GM03348 (cell line): ENCODE results near the gene ZNF837.
"Not testable (repeated sequence)": the region's sequence is repeated elsewhere in the genome, so short reads cannot be mapped to it uniquely, and the experiment has no call there.

Experiments
- DNase-seq: peaks from one replicate; pipeline ENCODE4 v3.0.0; 2012; ENCODE audit warnings: low spot score

Gene ZNF837

DNA sequence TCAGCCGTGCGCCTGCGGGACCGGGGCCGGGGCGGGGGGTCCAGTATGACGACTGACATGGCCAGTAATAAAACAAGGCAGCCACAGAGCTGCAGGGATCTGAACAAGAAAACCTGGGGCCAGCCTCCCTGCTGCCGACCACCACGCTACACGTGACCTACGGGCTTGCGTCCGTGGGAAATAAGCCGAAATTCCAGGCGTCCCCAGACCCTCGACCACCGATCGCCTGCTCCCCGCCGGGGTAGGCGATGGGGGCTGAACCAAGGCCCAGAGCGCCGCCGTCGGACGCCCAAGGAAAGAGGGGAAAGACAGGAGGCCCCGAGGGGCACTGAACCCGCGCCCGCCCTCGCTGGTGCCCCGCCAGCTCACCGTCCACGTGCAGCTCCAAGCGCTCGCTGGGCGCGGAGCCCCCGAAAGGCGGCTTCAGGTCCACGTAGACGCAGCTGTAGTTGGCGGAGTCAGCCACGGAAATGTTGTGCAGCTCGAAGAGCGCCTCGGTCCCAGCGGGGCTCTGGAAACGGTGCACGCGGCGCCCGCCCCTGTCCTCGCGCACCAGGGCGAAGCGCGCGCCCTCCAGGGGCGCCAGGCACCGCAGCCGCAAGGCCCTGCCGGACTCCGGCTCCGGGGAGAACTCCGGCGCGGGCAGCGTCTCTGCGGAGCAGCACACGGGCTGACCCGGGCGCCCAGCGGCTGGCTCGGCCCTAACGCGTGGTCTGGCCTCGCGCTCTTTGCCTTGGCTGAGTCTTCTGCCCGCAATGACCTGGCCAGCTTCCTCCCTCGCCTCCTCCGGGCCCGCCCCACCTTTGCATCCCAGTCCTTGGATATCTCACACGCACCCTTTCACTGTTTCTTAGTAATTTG lies 30.6 kb downstream of the ZNF837 start:
- DNase-seq, result no peak

DNA sequence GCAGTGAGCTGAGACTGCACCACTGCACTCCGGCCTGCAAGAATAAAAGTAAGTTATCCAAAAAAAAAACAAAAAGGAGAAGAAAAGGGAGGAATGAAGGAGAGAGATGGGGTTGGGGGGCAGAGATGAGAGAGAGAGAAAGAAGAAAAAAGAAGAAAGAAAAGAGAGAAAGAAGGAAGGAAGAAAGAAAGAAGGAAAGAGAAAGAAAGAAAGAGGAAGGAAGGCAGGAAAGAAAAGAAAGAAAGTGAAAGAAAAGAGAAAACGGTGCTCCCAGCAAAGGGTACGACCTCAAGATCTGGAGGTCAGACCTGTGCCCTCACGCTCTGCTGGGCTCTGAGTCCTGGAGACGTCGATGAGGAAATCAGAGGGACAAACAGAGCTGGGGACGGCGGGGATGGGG lies 31.2 kb downstream of the ZNF837 start:
- DNase-seq, result no peak

DNA sequence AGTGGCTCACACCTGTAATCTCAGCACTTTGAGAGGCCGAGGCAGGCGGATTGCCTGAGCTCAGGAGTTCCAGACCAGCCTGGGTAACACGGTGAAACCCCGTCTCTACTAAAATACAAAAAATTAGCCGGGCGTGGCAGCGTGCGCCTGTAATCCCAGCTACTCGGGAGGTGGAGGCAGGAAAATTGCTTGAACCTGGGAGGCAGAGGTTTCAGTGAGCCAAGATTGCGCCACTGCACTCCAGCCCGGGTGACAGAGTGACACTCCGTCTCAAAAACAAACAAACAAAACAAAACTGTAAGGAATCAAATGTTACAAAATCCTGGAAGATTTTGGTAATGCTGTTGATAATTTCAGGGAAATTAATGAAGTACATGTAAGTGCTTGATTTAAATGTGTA lies 32.8 kb downstream of the ZNF837 start:
- DNase-seq, result not testable (repeated sequence)

DNA sequence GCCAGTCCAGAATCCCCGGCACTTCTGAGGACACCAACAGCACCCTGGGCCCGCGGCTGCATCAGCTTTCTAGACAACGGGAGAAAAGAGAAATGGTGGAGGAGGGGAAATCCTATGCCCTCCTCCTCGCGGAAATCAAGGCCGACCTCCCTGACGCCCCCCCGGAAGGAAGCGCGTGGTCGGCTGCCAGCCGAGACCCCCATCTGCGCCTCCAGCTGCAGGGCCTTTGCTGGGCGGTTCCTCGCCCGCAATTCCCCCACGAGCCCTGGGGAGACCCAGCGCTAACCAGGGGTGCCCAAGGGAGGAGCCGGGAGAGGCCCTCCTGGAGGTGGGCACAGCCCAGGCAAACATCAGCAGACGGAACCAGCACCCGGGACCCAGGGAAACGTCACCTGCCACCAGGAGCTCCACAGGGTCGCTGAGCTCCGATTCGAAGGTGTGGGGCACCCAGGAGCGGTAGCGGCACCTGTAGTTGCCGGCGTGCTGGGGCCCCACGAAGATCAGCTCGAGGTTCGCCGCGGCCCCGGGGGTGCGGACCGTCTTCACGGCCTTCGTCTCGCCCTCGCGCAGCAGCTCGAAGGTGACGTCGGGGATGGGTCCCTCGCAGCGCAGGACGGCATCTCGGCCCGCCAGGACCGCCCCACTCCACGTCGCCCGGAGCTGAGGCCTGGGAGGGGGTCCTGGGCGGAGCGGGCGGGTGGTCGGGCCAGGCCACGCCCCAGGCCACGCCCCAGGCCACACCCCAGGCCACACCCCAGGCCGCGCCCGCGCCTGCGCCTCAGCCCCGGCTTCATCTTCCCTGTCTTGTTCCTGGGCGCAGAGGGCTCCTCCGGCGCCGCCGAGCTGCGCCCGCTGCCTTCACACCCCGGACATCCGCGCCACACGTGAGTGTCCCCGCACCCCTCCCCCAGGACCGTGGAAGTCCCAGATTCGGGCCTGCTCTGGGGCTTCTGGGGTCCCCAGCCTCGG lies 33.6 kb downstream of the ZNF837 start:
- DNase-seq, result peak; percentile 98

DNA sequence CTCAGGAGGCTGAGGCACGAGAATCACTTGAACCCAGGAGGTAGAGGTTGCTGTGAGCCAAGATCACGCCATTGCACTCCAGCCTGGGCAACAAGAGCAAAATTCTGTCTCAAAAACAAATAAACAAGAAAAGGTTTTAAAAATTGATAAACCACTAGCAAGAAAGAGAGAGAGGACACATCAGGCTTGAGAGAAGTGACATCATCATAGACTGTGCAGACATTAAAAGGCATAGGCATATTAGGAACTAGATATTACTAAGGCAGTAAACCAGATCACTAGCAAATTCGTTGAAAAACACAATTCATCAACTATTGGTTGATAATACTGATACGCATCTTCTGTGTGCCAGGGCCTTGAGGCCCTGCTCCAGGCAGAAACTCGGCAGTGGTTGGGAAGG lies 35.3 kb downstream of the ZNF837 start:
- DNase-seq, result no peak

DNA sequence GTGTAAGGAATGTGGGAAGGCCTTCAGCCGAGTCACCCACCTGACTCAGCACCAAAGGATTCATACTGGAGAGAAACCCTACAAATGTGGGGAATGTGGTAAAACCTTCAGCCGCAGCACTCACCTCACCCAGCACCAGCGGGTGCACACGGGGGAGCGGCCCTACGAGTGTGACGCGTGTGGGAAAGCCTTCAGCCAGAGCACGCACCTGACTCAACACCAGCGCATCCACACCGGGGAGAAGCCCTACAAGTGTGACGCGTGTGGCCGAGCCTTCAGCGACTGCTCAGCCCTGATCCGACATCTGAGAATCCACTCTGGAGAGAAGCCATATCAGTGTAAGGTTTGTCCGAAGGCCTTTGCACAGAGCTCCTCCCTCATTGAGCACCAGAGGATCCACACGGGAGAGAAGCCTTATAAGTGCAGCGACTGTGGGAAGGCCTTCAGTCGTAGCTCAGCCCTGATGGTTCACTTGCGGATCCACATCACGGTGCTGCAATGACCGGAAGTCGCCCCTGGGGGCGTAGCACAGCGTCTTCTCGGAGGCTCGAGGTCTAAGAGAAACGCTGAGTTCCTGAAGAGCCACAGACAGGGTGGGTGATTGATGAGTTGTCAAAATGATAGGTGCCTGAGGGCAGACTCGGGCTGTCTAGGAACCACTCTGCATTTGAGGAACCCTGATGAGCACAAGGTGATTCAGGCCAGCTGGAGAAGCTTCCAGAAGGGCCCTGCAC lies 41.8 kb downstream of the ZNF837 start:
- DNase-seq, result no peak

DNA sequence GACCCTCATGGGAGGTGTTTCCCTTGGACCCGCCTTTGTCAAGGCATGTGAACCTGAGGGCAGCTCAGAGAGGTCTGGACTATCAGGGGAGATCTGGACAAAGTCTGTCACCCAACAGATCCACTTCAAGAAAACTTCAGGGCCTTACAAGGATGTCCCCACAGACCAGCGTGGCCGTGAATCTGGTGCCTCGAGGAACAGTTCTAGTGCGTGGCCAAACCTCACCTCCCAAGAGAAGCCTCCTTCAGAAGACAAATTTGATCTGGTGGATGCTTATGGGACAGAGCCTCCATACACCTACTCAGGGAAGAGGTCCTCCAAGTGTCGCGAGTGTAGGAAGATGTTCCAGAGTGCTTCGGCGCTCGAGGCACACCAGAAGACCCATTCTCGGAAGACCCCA lies 42.5 kb downstream of the ZNF837 start:
- DNase-seq, result no peak

DNA sequence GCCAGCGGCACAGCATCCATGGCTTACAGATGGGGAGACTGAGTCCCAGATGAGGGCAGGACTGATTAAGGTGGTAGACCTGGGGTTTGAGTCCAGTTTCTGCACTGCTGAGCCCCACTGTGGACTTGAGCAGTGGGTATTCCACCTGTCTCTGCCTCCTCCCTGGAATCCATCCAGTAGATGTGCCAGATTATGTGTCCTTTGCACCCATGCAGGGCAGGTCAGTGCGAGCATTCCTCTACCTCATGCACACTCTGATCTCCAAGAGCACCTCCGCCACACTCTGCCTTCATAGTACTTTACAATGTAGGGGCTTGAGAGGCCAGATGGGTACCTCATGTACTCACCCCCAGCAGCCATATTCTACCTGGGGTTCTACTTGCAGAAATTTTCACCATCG lies 44.0 kb downstream of the ZNF837 start:
- DNase-seq, result no peak

DNA sequence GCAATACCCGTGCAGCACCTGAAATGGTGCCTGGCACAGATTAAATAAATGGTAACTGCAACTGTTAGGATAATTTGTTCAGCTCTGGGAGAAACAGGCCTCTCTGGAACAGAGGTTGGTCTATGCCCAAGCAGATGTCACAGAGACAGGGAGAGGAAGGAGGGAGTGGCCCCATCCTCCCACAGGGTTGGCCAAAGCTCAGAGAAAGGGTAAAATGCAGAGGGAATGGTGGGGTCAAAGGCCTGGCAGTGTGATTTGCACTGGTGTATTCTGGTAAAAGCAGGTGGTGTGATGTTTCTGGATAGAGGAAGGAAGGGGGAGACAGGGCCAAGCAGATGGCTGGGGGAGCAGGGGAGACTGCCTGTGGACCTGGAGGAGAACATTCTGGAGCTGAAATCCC lies 44.6 kb downstream of the ZNF837 start:
- DNase-seq, result no peak

DNA sequence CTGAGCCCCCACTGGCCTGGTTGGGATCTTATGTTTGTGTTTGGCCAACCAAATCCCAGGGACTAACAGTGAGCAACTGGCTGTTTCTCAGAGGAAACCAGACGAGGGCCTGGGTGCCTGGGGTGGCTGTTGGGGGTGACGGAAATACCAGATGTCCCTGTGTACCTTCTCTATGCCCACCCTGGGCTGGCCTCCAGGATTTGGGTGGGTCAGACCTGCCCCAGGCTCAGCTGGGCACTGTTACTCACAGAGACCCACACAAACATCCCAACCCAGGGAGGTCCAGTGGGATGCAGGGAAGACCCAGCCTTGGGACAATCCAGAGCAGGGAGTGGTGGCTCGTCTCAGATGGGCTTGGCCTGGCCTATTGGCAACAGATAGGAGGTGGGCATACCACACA lies 45.2 kb downstream of the ZNF837 start:
- no peak for DNase-seq

DNA sequence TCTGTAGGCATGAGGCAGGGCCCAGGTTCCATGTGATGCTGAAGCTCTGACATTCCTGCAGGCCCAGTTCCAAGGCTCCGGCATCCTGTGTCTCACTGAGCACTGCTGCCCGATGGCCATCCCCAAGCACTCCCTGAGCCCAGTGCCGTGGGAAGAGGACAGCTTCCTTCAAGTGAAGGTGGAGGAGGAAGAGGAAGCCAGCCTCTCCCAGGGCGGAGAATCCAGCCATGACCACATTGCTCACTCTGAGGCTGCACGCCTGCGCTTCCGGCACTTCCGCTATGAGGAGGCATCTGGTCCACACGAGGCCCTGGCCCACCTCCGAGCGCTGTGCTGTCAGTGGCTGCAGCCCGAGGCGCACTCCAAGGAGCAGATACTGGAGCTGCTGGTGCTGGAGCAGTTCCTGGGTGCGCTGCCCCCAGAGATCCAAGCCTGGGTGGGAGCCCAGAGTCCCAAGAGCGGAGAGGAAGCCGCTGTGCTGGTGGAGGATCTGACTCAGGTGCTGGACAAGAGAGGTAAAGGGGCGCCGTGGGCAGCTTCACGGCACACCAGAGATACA lies 46.1 kb downstream of the ZNF837 start:
- DNase-seq, result no peak

DNA sequence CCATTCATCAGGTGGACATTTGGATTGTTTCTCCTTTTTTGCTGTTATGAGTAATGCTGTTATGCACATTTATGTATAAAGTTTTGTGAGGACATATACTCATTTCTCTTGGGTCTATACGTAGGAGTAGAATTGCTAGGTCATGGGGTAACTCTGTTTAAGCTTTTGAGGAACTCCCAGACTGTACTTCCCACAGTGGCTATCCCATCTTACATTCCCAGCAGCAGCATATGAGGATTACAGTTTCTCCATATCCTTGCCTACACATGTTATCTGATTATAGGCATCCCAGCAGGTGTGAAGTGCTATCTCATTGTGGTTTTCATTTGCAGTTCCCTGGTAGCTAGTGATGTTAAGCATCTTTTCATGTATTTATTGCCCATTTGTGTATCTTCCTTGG lies 48.1 kb downstream of the ZNF837 start:
- DNase-seq, result no peak

DNA sequence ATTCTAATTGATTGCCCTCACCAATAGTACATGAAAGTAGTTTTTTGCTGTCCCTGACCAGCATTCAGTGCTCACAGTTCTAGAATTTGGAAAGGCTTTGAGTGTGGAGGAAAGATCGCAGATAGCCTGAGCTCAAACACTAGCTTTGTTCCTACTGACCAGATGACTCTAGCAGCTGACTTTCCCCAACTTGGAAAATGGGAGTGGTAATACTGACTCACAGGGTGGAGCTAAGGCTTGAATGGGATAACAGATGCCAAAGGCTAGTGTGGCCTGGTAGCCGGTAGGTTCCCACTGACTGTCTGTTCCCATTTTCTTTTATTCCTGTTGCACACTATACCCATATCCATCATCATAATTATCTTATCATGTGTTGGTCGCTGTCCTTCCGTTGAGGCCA lies 50.4 kb downstream of the ZNF837 start:
- peak; percentile 82 for DNase-seq

DNA sequence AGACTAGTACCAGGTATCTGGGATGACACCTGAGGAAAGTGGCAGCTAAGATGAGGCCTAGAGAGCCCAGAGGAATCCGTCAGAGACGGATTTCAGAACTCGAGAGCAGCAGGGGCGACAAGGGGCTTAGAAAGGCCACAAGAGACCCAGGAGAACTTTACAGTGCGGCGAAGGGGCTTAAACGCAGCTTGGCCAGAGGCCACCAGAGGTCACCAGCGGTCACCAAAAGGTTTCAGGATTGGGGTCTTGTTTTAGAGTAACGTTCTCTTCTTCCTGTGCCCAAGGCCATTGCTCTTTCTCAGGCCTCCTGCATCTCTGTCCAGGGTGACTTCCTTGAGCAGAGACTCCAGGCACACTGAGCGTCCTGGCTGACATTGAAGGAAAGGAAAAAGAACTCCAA lies 51.8 kb downstream of the ZNF837 start:
- DNase-seq, result no peak

DNA sequence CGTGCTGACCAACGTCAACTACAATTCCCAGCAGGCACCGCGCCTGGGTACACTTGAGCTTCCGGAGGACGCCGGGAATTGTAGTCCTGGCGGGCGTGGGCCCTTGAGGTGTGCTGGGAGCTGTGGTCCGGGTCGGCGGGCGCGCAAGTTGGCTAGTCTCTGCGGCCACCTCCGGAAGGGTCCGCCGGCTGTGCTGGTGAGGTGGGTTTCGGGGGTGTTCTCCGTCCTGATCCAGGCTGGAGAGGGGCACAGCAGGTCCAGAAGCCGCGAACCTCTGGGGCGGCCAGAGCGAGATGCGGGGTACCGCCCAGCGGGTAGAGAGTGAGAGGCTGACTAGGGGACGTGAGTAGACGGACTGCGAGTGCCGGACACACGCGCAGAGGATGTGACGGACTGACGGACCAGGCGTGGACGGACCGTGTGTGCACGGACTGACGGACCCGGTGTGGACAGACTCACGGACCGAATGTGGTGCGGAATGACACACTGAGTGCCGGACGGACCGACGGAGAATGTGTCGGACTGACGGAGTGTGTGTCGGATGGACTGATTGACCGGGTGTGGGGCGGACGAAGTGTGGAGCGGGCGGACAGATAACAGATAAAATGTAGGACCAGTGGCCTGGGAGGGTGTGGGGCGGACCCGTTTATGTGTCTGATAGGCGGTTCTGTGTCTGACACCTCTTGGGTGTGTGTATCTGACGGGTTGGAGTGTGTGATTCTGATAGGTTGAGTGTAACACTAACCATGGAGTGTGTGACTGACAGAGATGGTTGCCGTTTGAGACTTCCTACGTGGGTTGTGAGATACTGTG lies 53.7 kb downstream of the ZNF837 start, which contains the start of gene ZSCAN22:
Gene ZSCAN22 (plus strand): TSS at position 81 of the 813 bp plus-strand sequence. CDS start 7,809 bp downstream, outside the sequence.
- peak; percentile 96 for DNase-seq

DNA sequence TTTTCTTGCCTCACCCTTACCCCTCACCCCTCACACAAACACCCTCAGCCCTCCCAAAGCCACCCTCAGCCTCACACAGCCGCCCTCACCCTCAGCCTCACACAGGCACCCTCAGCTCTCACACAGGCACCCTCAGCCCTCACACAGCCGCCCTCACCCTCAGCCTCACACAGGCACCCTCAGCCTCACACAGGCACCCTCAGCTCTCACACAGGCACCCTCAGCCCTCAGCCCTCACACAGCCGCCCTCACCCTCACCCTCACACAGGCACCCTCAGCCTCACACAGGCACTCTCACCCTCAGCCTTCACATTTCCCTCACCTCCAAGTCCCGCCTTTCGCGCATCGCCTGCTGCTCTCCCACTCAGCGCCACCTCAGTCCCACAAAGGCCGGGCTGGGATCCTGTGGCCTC lies 54.3 kb downstream of the ZNF837 start:
- no peak for DNase-seq

DNA sequence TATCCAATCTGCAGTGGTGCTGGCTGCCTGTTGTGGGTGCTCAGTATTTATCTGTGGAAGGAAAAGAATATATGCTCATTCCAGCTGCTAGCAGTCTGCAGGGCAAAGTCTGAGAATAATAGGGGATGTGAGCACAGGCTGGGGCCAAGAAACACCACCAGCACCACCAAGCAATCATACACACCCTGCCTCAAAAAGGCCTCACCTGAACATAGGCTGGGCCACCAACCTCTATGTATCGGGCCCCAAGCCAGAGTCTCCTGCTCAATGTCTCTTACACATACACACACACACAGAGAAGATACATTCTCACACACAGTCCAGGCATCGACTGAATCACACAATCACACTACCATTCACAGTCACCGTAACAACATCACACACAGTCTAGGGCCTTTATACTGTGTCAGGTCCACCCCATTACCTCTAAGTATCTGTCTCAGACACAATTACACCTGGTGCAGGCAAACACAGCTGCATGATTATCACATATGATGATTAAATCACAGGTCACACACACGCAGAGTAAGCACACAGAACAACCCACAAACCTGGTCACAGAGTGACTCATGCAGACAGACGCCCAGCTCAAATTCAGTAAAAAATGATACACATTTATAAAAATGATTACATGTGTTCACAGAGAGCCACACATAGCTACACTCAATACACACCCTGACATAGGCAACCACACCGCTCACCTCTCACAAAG lies 55.4 kb downstream of the ZNF837 start:
- no peak for DNase-seq

DNA sequence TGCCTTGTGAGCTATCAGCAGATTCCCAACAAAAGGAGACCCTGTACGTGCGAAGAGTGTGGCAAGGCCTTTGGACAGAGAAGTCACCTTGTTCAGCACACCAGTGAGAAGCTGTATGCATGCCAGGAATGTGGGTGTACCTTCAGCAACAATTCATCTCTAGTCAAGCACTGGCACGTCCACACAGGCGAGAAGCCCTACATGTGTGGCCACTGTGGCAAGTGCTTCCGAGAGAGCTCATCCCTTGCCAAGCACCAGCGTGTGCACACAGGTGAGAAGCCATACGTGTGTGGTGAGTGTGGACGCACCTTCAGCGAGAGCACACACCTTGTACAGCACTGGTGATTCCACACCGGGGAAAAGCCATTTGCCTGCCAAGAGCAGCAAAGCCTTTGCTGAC lies 61.6 kb downstream of the ZNF837 start:
- DNase-seq, result no peak

DNA sequence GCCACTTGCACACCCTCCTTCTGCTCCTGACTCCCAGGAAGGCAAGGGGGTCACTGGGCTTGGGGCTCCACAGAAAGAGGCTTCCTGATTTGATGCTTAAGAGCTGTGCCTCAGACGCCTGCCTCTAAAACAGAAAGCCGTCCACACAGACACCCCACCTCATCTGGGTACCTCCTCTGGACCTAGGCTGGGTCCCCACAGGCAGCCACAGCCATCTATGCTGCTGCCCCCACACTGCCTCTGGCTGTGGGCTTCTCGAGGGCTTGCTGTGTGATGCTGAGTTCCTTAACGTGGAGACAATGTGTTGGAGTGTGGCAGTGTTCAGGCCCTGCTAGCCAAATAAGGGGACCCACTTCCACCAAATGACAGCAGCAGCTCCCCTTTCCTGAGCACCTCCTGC lies 62.5 kb downstream of the ZNF837 start:
- DNase-seq, result no peak
